HPDE6-E6E7 (cell line): Measurements from ENCODE around the gene LEUTX.
A peak's percentile ranks its signal among the peaks of the same experiment; 100 is the strongest.
"Not testable (repeated sequence)": the region's sequence is repeated elsewhere in the genome, so short reads cannot be mapped to it uniquely, and the experiment has no call there.

Source experiments
- DNase-seq: peaks from one replicate; pipeline ENCODE4 v3.0.0; 2011; ENCODE audit warnings: missing footprints; ENCODE audit errors: extremely low spot score

Gene LEUTX

DNA sequence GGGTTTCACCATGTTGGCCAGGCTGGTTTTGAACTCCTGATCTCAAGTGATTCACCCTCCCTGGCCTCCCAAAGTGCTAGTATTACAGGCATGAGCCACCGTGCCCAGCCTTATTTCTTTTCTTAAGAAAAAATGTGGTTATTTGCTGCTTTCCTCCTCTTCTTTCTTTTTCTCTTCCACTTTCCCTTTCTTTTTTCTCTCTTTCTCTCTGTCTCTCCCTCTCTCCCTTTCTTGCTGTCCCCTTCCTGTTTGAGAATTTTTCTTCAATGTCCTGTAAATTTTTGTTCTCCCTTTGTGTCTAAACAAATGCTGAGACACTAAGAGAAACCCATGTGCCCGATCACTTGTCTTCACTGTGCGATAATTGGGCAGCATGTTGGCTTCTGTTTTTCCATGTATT is 2.2 kb downstream of the LEUTX start:
- no peak for DNase-seq

DNA sequence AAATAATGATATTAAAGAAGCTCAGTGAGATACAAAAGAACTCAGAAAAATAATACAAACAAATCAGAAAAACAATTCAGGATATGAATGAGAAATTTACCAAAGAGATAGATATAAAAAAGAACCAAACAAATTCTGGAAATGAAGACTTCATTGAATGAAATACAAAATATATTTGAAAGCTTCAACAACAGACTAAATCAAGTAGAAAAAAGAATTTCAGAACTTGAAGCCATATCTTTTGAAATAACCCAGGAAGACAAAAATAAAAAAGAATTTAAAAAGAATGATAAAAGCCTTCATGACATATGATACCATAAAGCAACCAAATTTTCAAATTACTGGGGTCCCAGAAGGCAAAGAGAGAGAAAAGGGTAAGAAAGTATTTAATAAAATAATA is 9.6 kb downstream of the LEUTX start:
- no peak for DNase-seq

DNA sequence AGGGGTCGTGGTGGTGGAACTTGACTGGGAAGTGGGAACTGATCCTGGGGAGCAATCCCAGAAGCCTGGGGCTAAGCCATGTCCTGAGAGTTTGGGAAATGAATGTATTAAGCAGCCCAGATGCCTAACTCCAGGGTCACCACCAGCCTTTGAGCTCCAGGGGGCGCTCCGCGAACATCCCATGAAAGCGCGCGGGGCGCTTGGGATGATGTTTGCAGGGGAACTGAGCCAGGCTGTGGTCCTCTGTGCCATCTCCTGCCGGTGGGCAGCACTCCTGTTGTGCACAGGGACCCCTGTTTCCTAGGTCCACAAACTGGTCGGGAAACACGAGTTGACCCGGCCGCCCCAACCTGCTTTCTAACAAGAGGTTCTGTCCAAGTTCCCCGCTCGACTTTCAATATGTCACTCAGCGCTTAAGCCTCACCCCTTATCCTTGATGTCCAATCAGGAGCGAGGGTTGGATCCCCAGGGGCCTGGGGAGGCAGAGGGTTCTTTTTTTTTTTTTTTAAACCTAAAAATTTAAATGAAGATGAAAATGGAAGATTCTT is 14.4 kb downstream of the LEUTX start:
- peak; percentile 50 for DNase-seq

DNA sequence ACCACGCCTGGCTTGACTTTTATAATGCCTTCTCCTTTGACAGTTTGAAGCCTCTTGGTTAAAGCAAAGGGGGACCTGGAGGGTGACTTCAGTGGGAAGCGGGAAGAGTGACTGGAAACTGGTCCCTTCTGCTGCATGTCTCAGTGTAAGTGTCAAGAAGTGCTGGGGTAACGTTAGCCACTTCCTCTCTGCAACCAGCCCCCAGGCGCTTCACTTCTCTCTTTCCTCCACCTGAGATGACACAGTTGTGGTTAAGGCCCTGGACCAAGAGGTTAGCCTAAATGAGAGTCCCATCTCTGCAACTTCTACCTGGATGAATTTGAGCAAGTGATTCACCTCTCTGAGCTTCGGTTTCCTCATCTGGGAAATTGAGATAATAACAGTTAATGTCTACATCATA is 16.3 kb downstream of the LEUTX start:
- no peak for DNase-seq

DNA sequence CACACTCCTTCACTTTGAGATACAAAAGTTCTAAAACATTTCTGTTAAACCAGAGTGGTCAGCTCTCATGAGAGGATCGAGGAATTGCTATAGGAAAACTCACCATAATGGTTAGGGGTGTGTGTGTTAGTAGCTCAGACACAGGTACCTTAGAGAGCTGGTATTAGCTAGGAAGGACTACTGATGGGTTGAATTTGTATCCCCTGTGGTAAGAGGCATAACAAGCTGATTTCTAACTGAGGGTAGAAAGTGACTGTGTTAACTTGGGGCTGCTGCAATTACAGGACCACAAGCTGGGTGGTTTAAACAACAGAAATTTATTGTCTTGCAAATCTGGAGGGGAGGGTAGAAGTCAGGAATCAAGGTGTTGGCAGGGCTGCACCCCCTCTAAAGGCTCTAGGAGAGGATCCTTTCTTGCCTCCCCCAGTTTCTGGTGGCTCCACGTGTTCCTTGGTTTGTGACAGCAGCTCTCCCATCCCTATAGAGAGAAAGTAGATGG is 17.4 kb downstream of the LEUTX start:
- no peak for DNase-seq

DNA sequence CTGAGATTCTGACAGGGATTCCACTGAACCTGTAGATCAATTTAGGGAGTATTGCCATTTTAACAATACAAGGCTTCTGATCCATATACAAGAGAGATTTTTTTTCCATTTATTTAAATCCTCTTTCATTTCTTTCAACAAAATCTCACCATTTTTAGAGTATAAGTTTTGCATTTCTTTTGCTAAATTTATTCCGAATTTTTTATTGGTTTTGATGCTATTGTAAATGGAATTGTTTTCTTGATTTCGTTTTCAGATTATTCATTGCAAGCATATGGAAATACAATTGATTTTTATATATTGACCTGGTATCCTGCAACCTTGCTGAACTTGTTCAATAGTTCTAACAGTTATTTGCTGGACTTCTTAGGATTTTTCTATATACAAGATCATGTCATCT is 18.4 kb downstream of the LEUTX start:
- no peak for DNase-seq

DNA sequence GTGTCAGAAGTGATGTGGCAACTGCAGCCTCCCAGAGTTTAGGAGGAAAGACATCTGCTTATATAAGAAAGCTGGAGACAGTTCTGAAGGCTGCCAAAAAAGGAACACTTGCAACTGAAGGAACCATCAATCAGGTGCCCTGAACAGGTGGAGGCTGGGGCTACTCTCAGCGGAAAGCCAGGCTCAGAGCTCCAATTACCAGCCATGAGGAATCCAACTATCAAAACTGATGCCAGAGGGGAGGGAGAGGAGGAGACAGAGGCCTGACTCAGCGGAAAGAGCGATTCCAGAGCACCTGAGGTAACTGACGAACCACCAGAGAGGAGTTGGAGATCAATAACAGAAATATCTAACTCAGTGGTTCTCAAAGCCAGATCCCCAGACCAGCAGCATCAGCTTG is 24.3 kb downstream of the LEUTX start:
- DNase-seq, result no peak

DNA sequence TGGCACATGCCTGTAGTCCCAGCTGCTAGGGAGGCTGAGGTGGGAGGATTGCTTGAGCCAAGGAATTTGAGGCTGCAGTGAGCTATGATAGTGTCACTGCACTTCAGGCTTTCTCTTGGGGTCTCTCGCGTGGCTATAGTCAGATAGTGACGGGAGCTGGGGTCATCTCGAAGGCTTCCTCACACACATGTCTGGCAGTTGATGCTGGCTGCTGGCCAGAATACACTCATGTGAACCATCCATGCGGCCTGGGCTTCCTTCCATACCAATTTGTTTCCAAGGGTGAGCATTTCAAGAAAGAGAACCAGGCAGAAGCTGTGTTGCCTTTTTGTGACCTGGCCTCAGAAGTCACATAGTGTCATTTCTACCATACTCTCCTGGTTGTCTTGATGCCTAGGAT is 26.4 kb downstream of the LEUTX start:
- no peak for DNase-seq

DNA sequence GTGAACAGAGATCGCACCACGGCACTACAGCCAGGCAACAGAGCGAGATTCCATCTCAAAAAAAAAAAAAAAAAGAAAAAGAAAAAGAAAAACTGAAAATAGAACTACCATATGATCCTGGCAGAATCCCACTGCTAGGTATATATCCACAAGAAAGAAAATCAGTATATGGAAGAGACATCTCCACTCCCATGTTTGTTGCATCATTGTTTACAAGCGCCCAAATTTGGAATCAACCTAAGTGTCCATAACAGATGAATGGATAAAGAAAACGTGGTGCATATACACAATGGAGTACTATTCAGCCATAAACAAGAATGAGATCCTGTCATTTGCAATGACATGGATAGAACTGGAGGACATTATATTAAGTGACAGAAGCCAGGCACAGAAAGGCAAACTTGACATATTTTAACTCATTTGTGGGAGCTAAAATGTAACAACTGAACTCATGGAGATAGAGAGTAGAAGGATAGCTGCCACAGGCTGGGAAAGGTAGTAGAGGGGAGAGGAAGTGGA is 29.3 kb downstream of the LEUTX start:
- no peak for DNase-seq

DNA sequence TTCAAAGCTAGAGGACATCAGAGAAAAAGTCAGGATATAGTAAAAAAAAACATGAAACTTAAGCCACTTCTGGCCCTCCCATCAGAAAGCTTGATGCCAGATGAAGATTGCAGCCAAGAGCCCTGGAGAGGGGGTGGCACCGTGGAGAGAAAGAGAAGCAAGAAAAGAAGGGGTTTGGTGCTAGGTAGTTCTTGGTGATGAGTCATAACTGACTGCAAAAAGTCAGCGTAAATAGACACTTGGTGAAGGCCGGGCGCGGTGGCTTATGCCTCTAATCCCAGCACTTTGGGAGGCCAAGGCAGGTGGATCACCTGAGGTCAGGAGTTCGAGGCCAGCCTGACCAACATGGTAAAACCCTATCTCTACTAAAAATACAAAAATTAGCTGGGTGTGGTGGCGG is 30.0 kb downstream of the LEUTX start:
- DNase-seq, result not testable (repeated sequence)

DNA sequence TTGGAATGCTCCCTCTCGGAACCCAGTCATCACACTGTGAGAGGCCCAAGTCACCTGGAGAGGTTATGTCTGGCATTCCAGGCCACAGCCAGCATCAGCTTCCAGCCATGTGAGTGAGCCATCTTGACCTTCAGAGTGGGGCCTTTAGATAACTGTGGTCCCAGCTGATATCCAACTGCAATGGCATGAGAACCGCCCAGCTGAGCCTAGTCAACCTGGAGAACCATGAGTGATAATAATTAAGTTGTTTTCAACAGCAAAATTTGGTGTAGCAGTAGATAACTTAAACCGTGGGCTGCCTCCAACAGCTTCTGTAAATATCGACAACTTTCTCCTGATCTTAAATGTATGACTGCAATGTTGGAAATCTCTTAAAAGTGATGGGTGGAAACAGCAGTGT is 30.7 kb downstream of the LEUTX start:
- no peak for DNase-seq

DNA sequence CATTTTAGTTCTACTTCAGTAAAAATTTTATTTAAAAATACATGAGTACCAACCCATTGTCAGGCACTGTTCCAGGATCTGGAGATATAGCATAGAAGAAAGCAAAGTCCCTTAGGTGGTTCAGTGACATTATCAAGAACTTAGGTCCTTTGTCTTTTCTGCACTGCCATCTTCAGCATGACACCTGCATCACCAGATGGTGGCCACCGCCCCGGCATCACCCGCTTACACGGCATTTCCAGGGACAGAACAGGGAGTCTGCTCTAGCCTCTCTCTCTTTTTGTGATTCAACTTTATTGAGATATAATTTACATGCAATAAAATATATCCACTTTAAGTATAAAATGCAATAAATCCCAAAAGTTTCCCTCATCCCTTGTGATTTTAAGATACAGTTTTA is 31.8 kb downstream of the LEUTX start:
- no peak for DNase-seq

DNA sequence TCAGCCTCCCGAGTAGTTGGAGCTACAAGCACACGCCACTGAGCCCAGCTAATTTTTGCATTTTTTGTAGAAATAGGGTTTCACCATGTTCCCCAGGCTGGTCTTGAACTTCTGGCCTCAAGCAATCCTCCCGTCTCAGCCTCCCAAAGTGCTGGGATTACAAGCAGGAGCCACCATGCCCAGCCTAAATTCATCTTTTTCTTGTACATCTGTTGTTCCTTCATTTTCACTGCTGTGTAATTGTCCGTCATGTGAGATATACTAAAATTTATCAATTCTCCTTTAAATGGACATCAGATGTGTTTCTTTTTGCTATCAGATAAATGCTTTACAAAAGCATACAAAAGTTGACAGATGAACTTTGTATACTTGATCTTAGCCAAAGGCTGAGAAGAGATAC is 32.4 kb downstream of the LEUTX start:
- DNase-seq, result no peak

DNA sequence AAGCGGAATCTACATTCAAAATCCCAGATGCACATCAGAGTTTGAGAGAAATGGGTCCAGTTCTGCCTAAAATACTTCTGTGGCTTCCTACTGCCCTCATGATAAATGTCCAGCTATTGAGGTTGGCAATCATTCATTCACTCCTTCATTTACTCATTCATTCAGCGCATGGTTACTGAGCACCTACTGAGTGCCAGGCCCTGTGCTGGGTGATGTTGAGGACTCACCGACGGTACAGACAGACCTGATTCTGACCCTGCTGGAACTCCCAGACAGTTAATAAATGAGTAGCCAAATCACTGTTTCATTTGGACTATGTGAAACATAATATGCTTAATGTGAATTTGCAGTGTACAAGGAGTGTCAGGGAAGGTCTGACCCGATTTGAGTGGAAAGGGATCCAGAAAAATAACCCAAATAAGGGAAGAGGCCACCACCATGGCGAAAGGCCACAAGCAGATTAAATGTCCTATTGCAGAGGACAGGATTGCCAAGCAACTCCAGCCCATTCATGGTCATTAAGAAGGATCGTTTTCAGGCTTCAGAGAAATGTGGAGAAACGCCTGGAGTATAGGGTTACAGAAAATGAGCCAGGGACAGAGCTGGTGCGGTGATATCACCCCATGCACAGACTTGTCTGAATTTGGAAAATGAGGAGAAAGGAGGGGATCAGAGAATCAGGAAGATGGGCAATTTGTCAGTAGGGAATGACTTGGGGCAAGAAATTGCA is 34.8 kb downstream of the LEUTX start:
- DNase-seq, result no peak

DNA sequence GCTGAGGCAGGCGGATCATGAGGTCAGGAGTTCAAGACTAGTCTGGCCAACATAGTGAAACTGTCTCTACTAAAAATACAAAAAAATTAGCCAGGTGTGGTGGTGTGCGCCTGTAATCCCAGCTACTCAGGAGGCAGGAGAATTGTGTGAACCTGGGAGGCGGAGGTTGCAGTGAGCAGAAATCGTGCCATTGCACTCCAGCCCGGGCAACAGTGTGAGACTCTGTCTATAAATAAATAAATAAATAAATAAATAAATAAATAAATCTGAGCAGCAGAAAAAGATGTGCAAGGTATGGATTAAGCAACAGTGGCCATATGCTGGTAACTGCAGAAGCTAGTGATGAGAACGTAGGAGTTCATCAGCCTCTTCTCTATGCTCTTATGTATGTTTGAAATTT is 35.5 kb downstream of the LEUTX start:
- DNase-seq, result not testable (repeated sequence)

DNA sequence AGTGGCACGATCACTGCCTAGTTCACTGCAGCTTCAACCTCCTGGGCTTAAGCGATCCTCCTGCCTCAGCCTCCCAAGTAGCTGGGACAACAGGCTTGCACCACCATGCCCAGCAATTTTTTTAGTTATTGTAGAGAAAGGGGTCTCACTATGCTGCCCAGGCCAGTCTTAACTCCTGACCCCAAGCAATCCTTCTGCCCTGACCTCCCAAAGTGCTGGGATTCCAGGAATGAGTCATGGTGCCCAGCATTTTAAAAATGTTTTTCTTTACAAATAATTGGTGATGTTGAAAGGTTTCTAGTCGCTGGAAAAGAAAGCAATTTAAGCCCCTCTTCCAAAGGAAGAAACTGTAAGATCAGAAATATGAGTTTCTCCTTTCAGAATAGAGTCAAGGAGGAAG is 35.9 kb downstream of the LEUTX start:
- DNase-seq, result no peak

DNA sequence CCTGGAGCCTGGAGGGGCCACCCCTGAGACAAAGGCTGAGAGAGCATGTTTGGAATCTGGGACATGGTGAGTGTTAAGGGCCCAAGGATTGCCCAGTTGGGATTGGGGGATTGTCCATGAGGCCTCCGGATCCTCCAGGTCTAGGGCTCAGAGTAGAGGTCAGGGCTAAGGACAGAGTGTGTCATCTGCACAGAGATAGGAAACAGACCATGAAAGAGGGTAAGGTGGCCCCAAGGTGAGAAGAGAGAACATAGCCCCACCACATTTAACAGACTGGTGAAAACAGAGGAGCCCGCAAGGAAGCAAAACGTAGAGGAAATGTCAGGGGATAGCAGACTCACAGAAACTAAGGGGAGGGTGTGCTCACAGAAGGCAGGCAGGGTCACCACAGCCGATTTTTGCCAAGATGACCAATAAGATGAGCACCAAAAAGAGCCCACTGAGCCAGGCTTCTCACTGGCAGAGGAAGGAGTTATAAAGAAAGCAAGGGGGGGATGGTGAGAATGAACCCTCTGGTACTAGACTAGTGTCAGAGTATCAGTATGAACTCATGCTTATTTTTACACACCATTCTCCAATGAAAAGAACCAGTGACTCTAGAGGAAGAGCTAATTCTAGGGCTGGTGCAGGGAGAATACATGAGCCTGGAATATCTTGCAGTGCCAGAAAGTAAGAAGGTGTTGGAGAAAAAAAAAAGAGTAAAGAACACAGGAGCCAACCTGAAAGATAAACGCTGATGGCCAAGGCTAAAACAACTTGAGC is 37.8 kb downstream of the LEUTX start:
- DNase-seq, result no peak

DNA sequence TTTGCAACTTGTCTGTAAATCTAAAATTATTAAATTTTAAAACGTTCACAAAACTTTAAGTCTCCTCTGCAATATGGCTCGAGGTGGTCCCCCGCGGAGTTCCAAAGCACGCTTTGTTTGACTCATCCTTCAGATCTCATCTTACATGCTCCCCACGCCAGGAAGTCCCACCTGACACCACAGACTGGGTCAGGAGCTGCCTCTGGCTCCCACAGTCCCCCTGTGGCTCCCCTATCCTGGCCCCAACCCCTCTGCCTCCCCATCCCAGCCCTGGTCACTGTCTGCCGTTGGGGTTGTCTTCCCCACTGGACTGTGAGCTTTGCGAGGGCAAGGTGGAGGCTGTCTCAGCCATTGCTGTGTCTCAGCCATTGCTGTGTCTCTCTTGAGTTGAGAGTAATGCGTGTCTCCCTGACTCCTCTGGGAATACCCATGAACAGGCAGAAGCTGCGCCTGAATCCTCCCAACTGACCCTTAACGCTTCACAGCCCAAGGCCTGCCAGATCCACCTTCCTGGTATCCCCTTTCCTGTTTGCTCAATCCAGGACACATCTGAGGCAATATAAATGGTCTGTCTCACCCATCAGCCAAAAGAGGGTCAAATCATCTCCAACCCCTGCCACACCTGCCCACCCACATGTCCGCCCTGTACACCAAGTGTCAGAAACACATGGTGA is 39.4 kb downstream of the LEUTX start:
- no peak for DNase-seq

DNA sequence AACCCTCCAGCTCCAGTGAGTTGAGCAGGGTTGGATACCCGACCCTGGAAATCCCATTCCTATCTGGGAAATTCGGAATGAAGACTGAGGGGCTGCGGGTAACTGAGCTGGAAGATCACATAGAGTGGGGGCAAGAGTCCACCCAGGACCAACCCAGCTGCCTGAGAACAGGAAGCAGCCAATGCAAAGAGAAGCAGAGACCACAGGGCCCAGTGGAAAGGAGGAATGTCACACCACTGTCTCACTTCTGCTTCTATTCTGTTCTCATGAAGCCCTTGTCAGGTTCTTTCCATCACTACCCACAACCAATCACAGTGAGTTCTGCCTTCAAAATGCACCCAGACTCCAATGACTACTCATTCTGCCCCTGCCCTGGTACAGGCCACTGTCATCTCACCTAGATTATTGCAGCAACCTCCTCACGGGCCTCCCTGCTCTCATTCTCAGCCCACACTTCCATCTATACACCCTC is 40.0 kb downstream of the LEUTX start:
- no peak for DNase-seq

DNA sequence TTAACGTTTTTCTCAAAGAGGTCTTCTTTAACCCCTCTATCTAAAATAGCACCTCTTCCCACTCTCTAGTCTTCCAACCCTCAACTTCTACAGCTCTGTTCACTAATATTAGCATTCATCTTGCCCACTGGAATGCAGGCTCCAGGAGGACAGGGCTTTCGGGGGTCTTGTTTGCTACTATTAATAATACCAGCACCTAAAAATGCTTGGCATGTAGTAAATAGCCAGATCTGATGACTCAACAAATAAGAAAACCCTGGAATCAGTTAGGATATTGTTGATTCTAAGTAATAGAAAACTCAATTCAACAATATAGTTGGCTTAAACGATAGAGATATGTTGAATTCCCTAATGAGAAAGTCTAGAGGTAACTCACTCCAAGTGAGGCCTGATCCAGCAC is 41.1 kb downstream of the LEUTX start:
- DNase-seq, result no peak

DNA sequence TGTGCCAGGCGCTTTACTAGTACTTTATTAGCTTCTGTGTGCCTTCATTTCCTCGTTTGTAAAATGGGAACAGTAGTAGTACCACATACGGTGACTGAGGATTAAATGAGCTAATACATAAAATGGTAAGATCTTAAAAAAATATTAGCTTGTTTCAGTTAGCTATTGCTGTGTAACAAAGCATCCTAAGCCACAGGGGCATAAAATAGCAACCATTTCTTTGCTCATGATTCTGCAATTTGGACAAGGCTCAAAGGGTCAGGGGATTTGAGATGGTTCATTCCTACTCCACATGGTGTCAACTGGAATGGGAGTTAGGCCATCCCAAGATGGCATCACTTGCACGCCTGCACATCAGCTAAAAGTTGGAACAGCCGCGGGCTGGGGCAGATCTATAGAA is 42.0 kb downstream of the LEUTX start:
- DNase-seq, result no peak

DNA sequence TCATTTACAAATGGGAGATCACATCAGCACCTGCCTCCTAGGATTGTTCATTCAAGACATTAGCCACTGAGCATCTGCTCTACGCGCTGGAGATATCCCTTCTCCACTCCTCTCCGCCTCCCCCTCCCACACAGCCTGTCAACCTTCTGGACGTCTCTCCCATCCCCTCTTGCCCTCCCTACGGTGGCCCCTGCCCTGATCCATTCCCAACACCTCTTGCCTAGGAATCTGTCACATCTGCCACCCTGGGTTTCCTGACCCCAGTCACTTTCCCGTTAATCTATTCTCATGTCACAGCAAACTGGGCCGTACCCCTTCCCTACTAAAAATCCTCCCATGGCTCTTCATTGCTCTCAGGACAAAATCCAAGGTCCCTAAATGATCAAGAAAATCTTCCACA is 45.0 kb downstream of the LEUTX start:
- no peak for DNase-seq
